LNCaP clone FGC (cell line): ENCODE data around the gene TRPM2.

Experiments used
- DNase-seq: peaks from one replicate; pipeline ENCODE4 v3.0.0-alpha.2; 2011; ENCODE audit warnings: low read depth
- H3K4me3 ChIP-seq: 2 replicates; pipeline ENCODE4 v1.5.1; 2011; ENCODE audit warnings: mild to moderate bottlenecking, low read depth, low read length, control low read depth
- CTCF ChIP-seq: IDR thresholded peaks from 2 replicates; pipeline ENCODE4 v1.5.1; 2012; ENCODE audit warnings: mild to moderate bottlenecking; ENCODE audit not compliant: control insufficient read depth, insufficient read depth; ENCODE audit errors: extremely low read depth

TRPM2 gene

GRCh38 chr21:44436111-44436611, 82.7 kb downstream of the TRPM2 start:
- H3K4me3 ChIP-seq, result no peak overlapping the region
- DNase-seq, result no peak
- TF ChIP-seq CTCF, result no peak

GRCh38 chr21:44436958-44437357, 83.5 kb downstream of the TRPM2 start:
- no peak for TF ChIP-seq CTCF
- H3K4me3 ChIP-seq, result no peak overlapping the region
- no peak for DNase-seq

- H3K4me3 ChIP-seq, result no peak overlapping the region
- TF ChIP-seq CTCF, result no peak
- DNase-seq, result no peak
Observed at GRCh38 chr21:44437371-44437695, 83.9 kb downstream of the TRPM2 start.

GRCh38 chr21:44437696-44438431, 84.4 kb downstream of the TRPM2 start:
- TF ChIP-seq CTCF, result no peak
- no peak overlapping the region for H3K4me3 ChIP-seq
- no peak for DNase-seq

GRCh38 chr21:44438531-44439210, 85.2 kb downstream of the TRPM2 start:
- no peak for TF ChIP-seq CTCF
- no peak for DNase-seq
- no peak overlapping the region for H3K4me3 ChIP-seq

GRCh38 chr21:44439211-44439600, 85.8 kb downstream of the TRPM2 start:
- DNase-seq, result no peak
- H3K4me3 ChIP-seq, result no peak overlapping the region
- no peak for TF ChIP-seq CTCF
